NB4 (cell line): ENCODE measurements around the gene EIF2D.

Experiments
- CTCF ChIP-seq: IDR thresholded peaks from one replicate; pipeline ENCODE4 v1.5.1; 2012; ENCODE audit warnings: low read depth, low read length
- MAX ChIP-seq: IDR thresholded peaks from 2 replicates; pipeline ENCODE4 v1.6.1; 2011; ENCODE audit warnings: low read depth, low read length
- POLR2A ChIP-seq: IDR thresholded peaks from 2 replicates; pipeline ENCODE4 v1.6.1; 2011; ENCODE audit warnings: mild to moderate bottlenecking; ENCODE audit not compliant: insufficient read length; ENCODE audit errors: extremely low read depth

- TF ChIP-seq CTCF (no peak), MAX (no peak), POLR2A (no peak)
Observed at GRCh38 chr1:206581571-206581981, 30.7 kb downstream of the EIF2D start.
